K562 (cell line): Measurements from ENCODE around the gene GLRX. TPM values are rescaled to one million over a fixed set of nuclear protein-coding genes. Genes with fewer than 3 reads are reported as not detected.

Experiments used
- ATAC-seq: fragments of 200-7000 bp; cut with Tn5 transposase; 3 replicates; pipeline ENCODE4 v1.9.1; 2020; ENCODE audit warnings: moderate library complexity
- BruUV-seq: library from RNA; stranded (reverse); fragments of 400-500 nt; replicated peaks from 2 replicates; lab custom pipeline; 2021; lab: Mats Ljungman, UMichigan
- CTCF ChIA-PET: fragments of 300-600 bp; formaldehyde crosslinking; extraction: SDS; loops from one replicate; lab custom pipeline; 2021; ENCODE audit warnings: low intra/inter-chr PET ratio; lab: Yijun Ruan, JAX
- POLR2A ChIA-PET: fragments of 300-600, 350-650 bp; sonication (Branson Sonifier 250); formaldehyde crosslinking; extraction: SDS; loops from one replicate; lab custom pipeline; 2021; ENCODE audit warnings: antibody characterized with exemption, inconsistent platforms; lab: Yijun Ruan, JAX
- DNase-seq, 4 experiments: peaks; one replicate each; pipeline versions ENCODE4 v3.0.0 to v3.0.0-alpha.2; 2011 to 2018; ENCODE audit warnings: low spot score in 3 of 4, mixed read lengths in 3 of 4; ENCODE audit errors: extremely low read depth in 1 of 4
- FAIRE-seq: peaks from 2 replicates; lab custom pipeline; 2011; peaks lifted over from hg19 to GRCh38; lab: Jason Lieb, UNC
- H2AFZ ChIP-seq: 2 replicates; pipeline ENCODE4 v1.6.0; 2011; ENCODE audit warnings: low read depth, low read length, control low read depth, inconsistent platforms
- H3K27ac ChIP-seq: fragments of 200-600 bp; 3 replicates; pipeline ENCODE4 v1.8.0; 2011; ENCODE audit warnings: low read depth, mild to moderate bottlenecking, control low read depth, inconsistent platforms, low read length, moderate library complexity, mixed read lengths; ENCODE audit errors: extremely low read depth
- H3K27me3 ChIP-seq, 2 experiments: fragments of 300-600 bp in 1 of 2; 2 replicates in 1 of 2; 3 replicates in 1 of 2; pipeline versions ENCODE4 v1.6.0 to v1.8.0; 2011; ENCODE audit warnings: inconsistent platforms in 2 of 2, low read length in 2 of 2, mild to moderate bottlenecking in 1 of 2, mixed read lengths in 1 of 2, moderate library complexity in 1 of 2; ENCODE audit not compliant: control insufficient read depth in 2 of 2, insufficient read depth in 2 of 2
- H3K36me3 ChIP-seq: fragments of 300-600 bp; 3 replicates; pipeline ENCODE4 v1.8.0; 2011; ENCODE audit warnings: mild to moderate bottlenecking, low read length, inconsistent platforms; ENCODE audit not compliant: control insufficient read depth, insufficient read depth
- H3K4me1 ChIP-seq, 2 experiments: fragments of 200-600 bp in 1 of 2; replicated peaks in 1 of 2; 2 replicates in 1 of 2; 3 replicates in 1 of 2; pipeline versions ENCODE4 v1.5.1 to v1.8.0; 2011; ENCODE audit warnings: inconsistent platforms in 2 of 2, low read length in 2 of 2, mild to moderate bottlenecking in 1 of 2, mixed read lengths in 1 of 2, moderate library complexity in 1 of 2; ENCODE audit not compliant: control insufficient read depth in 2 of 2, insufficient read depth in 2 of 2
- H3K4me2 ChIP-seq: 2 replicates; pipeline ENCODE4 v1.6.1; 2011; ENCODE audit warnings: low read length, control low read depth, inconsistent platforms, mixed read lengths; ENCODE audit not compliant: insufficient read depth
- H3K4me3 ChIP-seq: fragments of 200-600 bp; sonication (generic), shearing (Covaris generic); 2 replicates; pipeline ENCODE4 v1.5.1; 2016; ENCODE audit warnings: control low read depth, inconsistent platforms
- H3K79me2 ChIP-seq: fragments of 200-600 bp; 3 replicates; pipeline ENCODE4 v1.8.0; 2011; ENCODE audit warnings: low read length, inconsistent platforms; ENCODE audit not compliant: control insufficient read depth, insufficient read depth
- H3K9ac ChIP-seq, 2 experiments: 2 replicates each; pipeline versions ENCODE4 v1.6.0 to v1.6.1; 2011; ENCODE audit warnings: low read depth in 2 of 2, low read length in 2 of 2, control low read depth in 1 of 2, inconsistent platforms in 1 of 2, mild to moderate bottlenecking in 1 of 2, mixed read lengths in 1 of 2; ENCODE audit not compliant: insufficient read depth in 1 of 2
- H3K9me1 ChIP-seq: one replicate; pipeline ENCODE4 v1.6.0; 2011; ENCODE audit warnings: inconsistent platforms, mild to moderate bottlenecking, low read length, moderate library complexity; ENCODE audit not compliant: control insufficient read depth, insufficient read depth
- H3K9me3 ChIP-seq: replicated peaks from 2 replicates; pipeline ENCODE4 v1.5.1; 2011; ENCODE audit warnings: low read depth, low read length, inconsistent platforms; ENCODE audit not compliant: control insufficient read depth, insufficient read depth
- H4K20me1 ChIP-seq: replicated peaks from 2 replicates; pipeline ENCODE4 v1.6.1; 2011; ENCODE audit warnings: low read length, inconsistent platforms, mixed read lengths; ENCODE audit not compliant: control insufficient read depth, insufficient read depth
- FOXP1 ChIP-seq: sonication (generic); formaldehyde crosslinking; IDR thresholded peaks from 2 replicates; pipeline ENCODE4 v1.8.0; 2022; ENCODE audit warnings: mild to moderate bottlenecking, missing genetic modification reagents
- JUNB ChIP-seq: fragments of 450-650 bp; formaldehyde crosslinking; conservative IDR thresholded peaks from 2 replicates; pipeline ENCODE4 v1.4.0; 2020; ENCODE audit warnings: mild to moderate bottlenecking
- L3MBTL2 ChIP-seq: fragments of 450-650 bp; IDR thresholded peaks from 2 replicates; pipeline ENCODE4 v1.6.1; 2016; ENCODE audit warnings: mild to moderate bottlenecking, moderate library complexity
- MEF2A ChIP-seq: IDR thresholded peaks from 2 replicates; pipeline ENCODE4 v1.6.1; 2011; ENCODE audit warnings: low read depth, mild to moderate bottlenecking, low read length, moderate library complexity; ENCODE audit not compliant: control insufficient read depth
- PHF20 ChIP-seq: fragments of 450-650 bp; IDR thresholded peaks from 2 replicates; pipeline ENCODE4 v1.6.1; 2018; ENCODE audit not compliant: partially characterized antibody
- PRMT5 ChIP-seq: sonication (generic); formaldehyde crosslinking; IDR thresholded peaks from 2 replicates; pipeline ENCODE4 v1.5.0; 2020; ENCODE audit warnings: missing genetic modification reagents
- RBM39 ChIP-seq: fragments of 200-400 bp; formaldehyde crosslinking; optimal IDR thresholded peaks from 2 replicates; pipeline ENCODE3; 2018; ENCODE audit warnings: low read depth, low read length
- SAFB ChIP-seq: fragments of 200-400 bp; formaldehyde crosslinking; IDR thresholded peaks from 2 replicates; pipeline ENCODE4 v1.6.1; 2017; ENCODE audit warnings: low read depth, low read length, borderline replicate concordance
- TCF7L2 ChIP-seq: fragments of 150-350 bp; IDR thresholded peaks from 2 replicates; pipeline ENCODE4 v1.6.1; 2016; ENCODE audit warnings: low read depth, mild to moderate bottlenecking, low read length, moderate library complexity
- TCFL5 ChIP-seq: fragments of 250-450 bp; sonication (Bioruptor Pico); conservative IDR thresholded peaks from 2 replicates; pipeline ENCODE4 v1.6.1; 2021; ENCODE audit warnings: mild to moderate bottlenecking, moderate library complexity, matching md5 sums
- WGBS: fragments of 100-300 bp; shearing (Covaris generic); methylation state at CpG from one replicate; pipeline ENCODE4 v1.1.6; 2016; ENCODE audit warnings: low coverage, mixed read lengths; ENCODE audit not compliant: insufficient coverage; ENCODE audit errors: missing lambda C conversion rate; 5-methylcytosine and 5-hydroxymethylcytosine counted together
- in situ Hi-C: fragments of 300-500 bp; cut with MboI; formaldehyde crosslinking; loops from 4 replicates; pipeline ENCODE4 v1.15.0; 2018; ENCODE audit warnings: inconsistent platforms, mixed read lengths
- intact Hi-C: fragments of 100-400 bp; cut with micrococcal nuclease; formaldehyde crosslinking; loops from 2 replicates; pipeline ENCODE4 v1.14.2; 2022
- polyA plus RNA-seq, 8 experiments: library from polyadenylated mRNA; depleted of rRNA in 4 of 8; stranded (reverse) in 5 of 8; unstranded in 3 of 8; fragments of >200 nt; fragmentation: Nextera tagmentation in 2 of 8; fragmentation: Illumina TruSeq in 1 of 8; extraction: Ambion mirVana in 2 of 8; extraction: Trizol in 1 of 8; gene quantifications; 2 replicates each; pipeline versions ENCODE4 v1.2.1 to v1.2.3, GENCODE V29; 2011 to 2014; ENCODE audit warnings: inconsistent platforms in 1 of 8, missing spikeins in 1 of 8
- total RNA-seq, 7 experiments: library from RNA; depleted of rRNA in 6 of 7; stranded (reverse); fragments of >200 nt in 6 of 7; fragmentation: Illumina TruSeq in 2 of 7; extraction: Trizol in 2 of 7; gene quantifications; 2 replicates each; pipeline versions ENCODE4 v1.2.1 to v1.2.3, GENCODE V29; 2011 to 2021; ENCODE audit warnings: low replicate concordance in 1 of 7

Gene GLRX
- total and polyA plus RNA-seq, 9 of the 15 experiments (the other 6 are each of a cell fraction or from before 2014, with no cell fraction given) = 2.3 to 11.2 (median 4.6) TPM

GRCh38 chr5:95840956-95841705 lies 18.6 kb upstream of the GLRX start:
- H2AFZ ChIP-seq = no peak overlapping the region
- no peak for FAIRE-seq
- in situ Hi-C loops = loop anchor here (10.0 to 25.0 kb wide), 2 partner anchors 556 to 879 kb away; partner anchors contain the start of gene MCTP1
- no peaks in the 10 kb centered on the region for H3K27me3 ChIP-seq
- 17% methylated on average over 1 of the region's 1 CpG for WGBS
- DNase-seq = no peak
- no peaks in the 10 kb centered on the region for H3K36me3 ChIP-seq
- no peak overlapping the region for H3K27ac ChIP-seq
- no peak for ATAC-seq
- intact Hi-C loops = loop anchor here (5.0 to 10.0 kb wide), 3 partner anchors 109 to 396 kb away; partner anchors contain the start of genes ARSK, RHOBTB3 and SKIC3
- TF ChIP-seq TCFL5 (CRISPR knock-in tag) (no peak), TCF7L2 (no peak), FOXP1 (no peak), PRMT5 (CRISPR knock-in tag) (no peak), JUNB (no peak), RBM39 (no peak), MEF2A (no peak), PHF20 (no peak), SAFB (no peak), L3MBTL2 (no peak)
- no peaks in the 10 kb centered on the region for H3K79me2 ChIP-seq
- no peaks in the 10 kb centered on the region for H4K20me1 ChIP-seq
- no peaks in the 10 kb centered on the region for H3K9me3 ChIP-seq
- no peak overlapping the region for H3K4me3 ChIP-seq
- no peaks in the 10 kb centered on the region for H3K9me1 ChIP-seq
- BruUV-seq = no TSS peak
- CTCF ChIA-PET = no interaction called here
- H3K4me2 ChIP-seq = no peak overlapping the region
- H3K9ac ChIP-seq = no peak overlapping the region
- POLR2A ChIA-PET = interaction anchor here (0.7 to 1.2 kb wide), 3 partner anchors 10 to 1732 kb away, joined by 4 read pairs; no protein-coding TSS in a partner anchor
- peaks cover 0 to 21% of the 10 kb centered on the region in 2 experiments; a peak in 4 of 5 replicates for H3K4me1 ChIP-seq
